ENCODE results near the gene METTL24.

GRCh38 chr6:110351546-110351945, 6.6 kb downstream of the METTL24 start:
- no peak for TF ChIP-seq CTCF (IDR thresholded peaks at IDR 0.05; ENCODE audit: low read depth, low read length, missing input control)
- no peak for TF ChIP-seq RAD21 (IDR thresholded peaks at IDR 0.05)
- no peak for TF ChIP-seq ZBTB33 (IDR thresholded peaks at IDR 0.05)
- TF ChIP-seq SP1 (IDR thresholded peaks at IDR 0.05), result no peak
- no peak for TF ChIP-seq MAX (IDR thresholded peaks at IDR 0.05)
- no peak for TF ChIP-seq REST (IDR thresholded peaks at IDR 0.05)
- no peak for TF ChIP-seq YY1 (IDR thresholded peaks at IDR 0.05)
- TF ChIP-seq EGR1 (IDR thresholded peaks at IDR 0.05; ENCODE audit: low read depth in 2 of 2), result no peak
- TF ChIP-seq ATF3 (IDR thresholded peaks at IDR 0.05), result no peak
